NB4 (cell line): ENCODE measurements around the gene CTBP2.

Experiments used
- DNase-seq: peaks from one replicate; pipeline ENCODE4 v3.0.0; 2010; ENCODE audit warnings: low read depth
- H3K4me3 ChIP-seq: one replicate; pipeline ENCODE4 v1.5.1; 2011; ENCODE audit warnings: mild to moderate bottlenecking, low read depth, low read length, moderate library complexity
- MYC ChIP-seq: IDR thresholded peaks from 2 replicates; pipeline ENCODE4 v1.6.1; 2011; ENCODE audit warnings: low read depth, low read length
- POLR2A ChIP-seq: IDR thresholded peaks from 2 replicates; pipeline ENCODE4 v1.6.1; 2011; ENCODE audit warnings: mild to moderate bottlenecking; ENCODE audit not compliant: insufficient read length; ENCODE audit errors: extremely low read depth
- TF ChIP-seq, protein P1 (sequence below): IDR thresholded peaks from one replicate; pipeline ENCODE4 v1.5.1; 2012; ENCODE audit warnings: low read depth, low read length
- TF ChIP-seq, protein P2 (sequence below): IDR thresholded peaks from 2 replicates; pipeline ENCODE4 v1.6.1; 2011; ENCODE audit warnings: low read depth, low read length

CTBP2 gene

DNA sequence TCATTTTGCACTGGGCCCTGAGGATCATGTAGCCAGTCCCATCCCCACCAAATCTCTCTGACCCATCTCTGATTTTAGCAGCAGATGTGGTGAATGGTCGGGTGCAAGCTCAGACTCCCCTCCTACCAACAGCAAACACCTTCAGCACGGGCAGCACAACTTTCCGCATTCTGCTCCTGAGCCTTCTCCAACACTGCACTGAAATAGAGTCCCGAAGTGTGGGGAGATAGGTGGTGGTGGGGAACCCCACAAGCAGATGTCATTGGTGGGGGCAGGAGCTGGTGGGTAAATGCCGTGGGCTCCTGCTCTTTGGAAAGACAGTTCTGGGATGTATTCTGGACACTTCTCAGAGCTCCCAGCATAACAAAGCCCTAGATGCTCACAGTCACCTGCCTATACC, 9.6 kb upstream of the CTBP2 start:
- no peak for TF ChIP-seq MYC
- TF ChIP-seq, protein P1, sequence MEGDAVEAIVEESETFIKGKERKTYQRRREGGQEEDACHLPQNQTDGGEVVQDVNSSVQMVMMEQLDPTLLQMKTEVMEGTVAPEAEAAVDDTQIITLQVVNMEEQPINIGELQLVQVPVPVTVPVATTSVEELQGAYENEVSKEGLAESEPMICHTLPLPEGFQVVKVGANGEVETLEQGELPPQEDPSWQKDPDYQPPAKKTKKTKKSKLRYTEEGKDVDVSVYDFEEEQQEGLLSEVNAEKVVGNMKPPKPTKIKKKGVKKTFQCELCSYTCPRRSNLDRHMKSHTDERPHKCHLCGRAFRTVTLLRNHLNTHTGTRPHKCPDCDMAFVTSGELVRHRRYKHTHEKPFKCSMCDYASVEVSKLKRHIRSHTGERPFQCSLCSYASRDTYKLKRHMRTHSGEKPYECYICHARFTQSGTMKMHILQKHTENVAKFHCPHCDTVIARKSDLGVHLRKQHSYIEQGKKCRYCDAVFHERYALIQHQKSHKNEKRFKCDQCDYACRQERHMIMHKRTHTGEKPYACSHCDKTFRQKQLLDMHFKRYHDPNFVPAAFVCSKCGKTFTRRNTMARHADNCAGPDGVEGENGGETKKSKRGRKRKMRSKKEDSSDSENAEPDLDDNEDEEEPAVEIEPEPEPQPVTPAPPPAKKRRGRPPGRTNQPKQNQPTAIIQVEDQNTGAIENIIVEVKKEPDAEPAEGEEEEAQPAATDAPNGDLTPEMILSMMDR, result no peak
- no peak for TF ChIP-seq POLR2A
- TF ChIP-seq, protein P2, sequence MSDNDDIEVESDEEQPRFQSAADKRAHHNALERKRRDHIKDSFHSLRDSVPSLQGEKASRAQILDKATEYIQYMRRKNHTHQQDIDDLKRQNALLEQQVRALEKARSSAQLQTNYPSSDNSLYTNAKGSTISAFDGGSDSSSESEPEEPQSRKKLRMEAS, result no peak
- H3K4me3 ChIP-seq, result no peak overlapping the region
- no peak for DNase-seq

DNA sequence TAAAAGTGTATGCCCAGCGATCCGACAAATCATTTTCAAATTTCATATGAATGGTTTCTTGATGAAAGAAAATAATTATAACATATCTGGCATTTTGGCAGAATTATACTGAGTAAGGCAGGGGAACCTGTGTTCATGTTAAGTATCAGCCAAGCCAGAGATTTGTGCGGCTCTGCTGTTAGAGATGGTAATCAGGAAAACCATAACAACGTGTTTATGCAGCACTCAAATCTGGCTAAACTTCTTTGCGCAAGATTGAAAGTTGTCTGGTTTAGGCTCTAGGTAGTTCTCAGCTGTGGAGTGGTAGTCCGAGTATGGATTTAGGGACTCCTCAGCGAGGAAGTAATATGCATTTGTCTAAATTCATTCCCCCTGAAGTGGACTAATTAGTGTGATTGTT, 8.9 kb upstream of the CTBP2 start:
- H3K4me3 ChIP-seq, result no peak overlapping the region
- DNase-seq, result no peak
- TF ChIP-seq, protein P2, result no peak
- TF ChIP-seq POLR2A (no peak), MYC (no peak)
- TF ChIP-seq, protein P1, result no peak

DNA sequence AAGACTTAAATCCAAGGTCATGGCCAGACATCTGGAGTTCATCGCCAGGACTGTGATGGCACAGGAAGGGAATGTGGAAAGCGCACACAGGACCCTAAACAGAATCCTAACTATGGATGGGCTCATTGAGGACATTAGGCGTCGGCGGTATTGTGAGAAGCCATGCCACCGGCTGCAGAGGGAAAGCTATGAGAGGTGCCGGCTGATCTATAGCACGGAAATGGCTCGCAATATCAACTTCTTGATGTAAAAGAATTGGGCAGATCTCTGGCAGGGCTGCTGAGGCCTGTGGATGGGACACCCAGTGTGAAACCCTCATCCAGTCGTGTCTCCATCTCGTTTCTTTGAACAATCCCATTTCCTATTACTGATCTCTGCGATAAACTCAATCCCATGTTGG, 6.3 kb upstream of the CTBP2 start:
- DNase-seq, result no peak
- TF ChIP-seq, protein P2, result no peak
- no peak for TF ChIP-seq POLR2A
- TF ChIP-seq, protein P1, result no peak
- no peak for TF ChIP-seq MYC
- H3K4me3 ChIP-seq, result no peak overlapping the region

- no peak for TF ChIP-seq MYC
- no peak for TF ChIP-seq POLR2A
- TF ChIP-seq, protein P2, result no peak
- TF ChIP-seq, protein P1, result no peak
- H3K4me3 ChIP-seq, result no peak overlapping the region
Observed at GRCh38 chr10:125165584-125166573, 5.5 kb upstream of the CTBP2 start.

GRCh38 chr10:125164421-125164820, 4.1 kb upstream of the CTBP2 start:
- no peak overlapping the region for H3K4me3 ChIP-seq
- TF ChIP-seq, protein P2, result no peak
- TF ChIP-seq, protein P1, result no peak
- TF ChIP-seq POLR2A, result no peak
- no peak for TF ChIP-seq MYC
- no peak for DNase-seq

More at GRCh38 chr10:125165584-125166573, 5.5 kb upstream of the CTBP2 start:
- no peak for DNase-seq
